HepG2 (cell line): Measurements from ENCODE around the gene ASCC2. TPM values are rescaled to one million over a fixed set of nuclear protein-coding genes. Genes with fewer than 3 reads are reported as not detected.

Experiments
- ATAC-seq: fragments of 200-7000 bp; cut with Tn5 transposase; 3 replicates; pipeline ENCODE4 v1.9.1; 2020; ENCODE audit warnings: mild to moderate bottlenecking, moderate library complexity
- Bru-seq: library from RNA; stranded (reverse); fragments of 400-500 nt; gene quantifications from one replicate; lab custom pipeline; 2021; lab: Mats Ljungman, UMichigan
- BruChase-seq, 2 experiments: library from RNA; stranded (reverse); fragments of 400-500 nt; gene quantifications; one replicate each; lab custom pipeline; 2021; lab: Mats Ljungman, UMichigan
- BruUV-seq: library from RNA; stranded (reverse); fragments of 400-500 nt; replicated peaks from 2 replicates; lab custom pipeline; 2021; lab: Mats Ljungman, UMichigan
- CTCF ChIA-PET: fragments of 300-600 bp; formaldehyde crosslinking; extraction: SDS; loops from one replicate; lab custom pipeline; 2021; ENCODE audit warnings: low total read pairs, inconsistent platforms, low intra/inter-chr PET ratio; lab: Yijun Ruan, JAX
- POLR2A ChIA-PET: fragments of 350-600 bp; sonication (Branson Sonifier 250); formaldehyde crosslinking; loops from one replicate; lab custom pipeline; 2020; ENCODE audit warnings: antibody characterized with exemption, inconsistent platforms; lab: Yijun Ruan, JAX
- DNase-seq: peaks from one replicate; pipeline ENCODE4 v3.0.0-alpha.2; 2015; ENCODE audit warnings: low spot score
- FAIRE-seq: peaks from 3 replicates; lab custom pipeline; 2011; peaks lifted over from hg19 to GRCh38; lab: Jason Lieb, UNC
- H2AFZ ChIP-seq: one replicate; pipeline ENCODE4 v1.6.1; 2011; ENCODE audit warnings: low read length, inconsistent platforms
- H3K27ac ChIP-seq: fragments of 300-600 bp; 3 replicates; pipeline ENCODE4 v1.8.0; 2011; ENCODE audit warnings: mixed run types, mild to moderate bottlenecking, mixed read lengths, low read length, inconsistent platforms; ENCODE audit not compliant: insufficient read depth; ENCODE audit errors: extremely low read length
- H3K27me3 ChIP-seq, 2 experiments: fragments of 200-600 bp in 1 of 2; 2 replicates in 1 of 2; 3 replicates in 1 of 2; pipeline versions ENCODE4 v1.6.0 to v1.8.0; 2011; ENCODE audit warnings: low read length in 2 of 2, mild to moderate bottlenecking in 2 of 2, moderate library complexity in 2 of 2, inconsistent platforms in 1 of 2; ENCODE audit not compliant: insufficient read depth in 2 of 2, control insufficient read depth in 1 of 2
- H3K36me3 ChIP-seq, 2 experiments: fragments of 200-600 bp in 1 of 2; replicated peaks in 1 of 2; 2 replicates in 1 of 2; 3 replicates in 1 of 2; pipeline versions ENCODE4 v1.5.1 to v1.8.0; 2011; ENCODE audit warnings: low read length in 2 of 2, inconsistent platforms in 1 of 2; ENCODE audit not compliant: insufficient read depth in 2 of 2, control insufficient read depth in 1 of 2
- H3K4me1 ChIP-seq: 2 replicates; pipeline ENCODE4 v1.5.1; 2012; ENCODE audit warnings: low read length, inconsistent platforms; ENCODE audit not compliant: insufficient read depth
- H3K4me2 ChIP-seq: 2 replicates; pipeline ENCODE4 v1.6.0; 2011; ENCODE audit warnings: low read depth, low read length, inconsistent platforms
- H3K4me3 ChIP-seq, 3 experiments: fragments of 200-600 bp in 1 of 3; sonication (generic), shearing (Covaris generic) in 1 of 3; replicated peaks in 1 of 3; 2 replicates each; pipeline ENCODE4 v1.5.1; 2011 to 2016; ENCODE audit warnings: low read length in 3 of 3, inconsistent platforms in 2 of 3, low read depth in 2 of 3, mild to moderate bottlenecking in 2 of 3, control low read depth in 1 of 3, mixed read lengths in 1 of 3; ENCODE audit not compliant: insufficient read depth in 1 of 3
- H3K79me2 ChIP-seq: one replicate; pipeline ENCODE4 v1.6.1; 2011; ENCODE audit warnings: low read length, inconsistent platforms; ENCODE audit not compliant: insufficient read depth
- H3K9ac ChIP-seq: 2 replicates; pipeline ENCODE4 v1.6.0; 2011; ENCODE audit warnings: mild to moderate bottlenecking, low read depth, low read length, inconsistent platforms; ENCODE audit not compliant: insufficient read depth
- H3K9me3 ChIP-seq: 2 replicates; pipeline ENCODE4 v1.5.1; 2012; ENCODE audit warnings: mild to moderate bottlenecking, low read length
- H4K20me1 ChIP-seq: 2 replicates; pipeline ENCODE4 v1.6.0; 2011; ENCODE audit warnings: inconsistent platforms, mild to moderate bottlenecking, low read length, moderate library complexity; ENCODE audit not compliant: insufficient read depth
- EED ChIP-seq: sonication (generic); formaldehyde crosslinking; IDR thresholded peaks from 2 replicates; pipeline ENCODE4 v1.5.0; 2020; ENCODE audit warnings: mild to moderate bottlenecking, missing genetic modification reagents
- FOXA1 ChIP-seq, 2 experiments: fragments of 450-650 bp in 1 of 2; sonication (generic) in 1 of 2; formaldehyde crosslinking in 1 of 2; IDR thresholded peaks; 2 replicates each; pipeline versions ENCODE4 v1.4.0 to v1.6.1; 2016 to 2020; ENCODE audit warnings: missing genetic modification reagents in 1 of 2
- HDAC1 ChIP-seq: sonication (generic); formaldehyde crosslinking; IDR thresholded peaks from 2 replicates; pipeline ENCODE4 v1.5.1; 2020; ENCODE audit warnings: mild to moderate bottlenecking, missing genetic modification reagents
- KAT8 ChIP-seq: IDR thresholded peaks from 2 replicates; pipeline ENCODE4 v1.6.1; 2016; ENCODE audit warnings: missing genetic modification reagents, missing compliant biosample characterization
- KDM2A ChIP-seq: sonication (generic); formaldehyde crosslinking; IDR thresholded peaks from 2 replicates; pipeline ENCODE4 v1.4.0; 2020; ENCODE audit warnings: low read depth, missing genetic modification reagents, borderline replicate concordance
- NFKB2 ChIP-seq: sonication (generic); formaldehyde crosslinking; IDR thresholded peaks from 2 replicates; pipeline ENCODE4 v1.4.0; 2020; ENCODE audit warnings: missing genetic modification reagents, borderline replicate concordance
- ZNF549 ChIP-seq: sonication (generic); formaldehyde crosslinking; IDR thresholded peaks from 2 replicates; pipeline ENCODE4 v1.5.0; 2020; ENCODE audit warnings: missing genetic modification reagents
- WGBS: methylation state at CpG from one replicate; pipeline ENCODE4 v1.1.6; 2017; ENCODE audit warnings: low lambda C conversion rate; 5-methylcytosine and 5-hydroxymethylcytosine counted together
- in situ Hi-C: cut with HindIII; loops from 2 replicates; pipeline ENCODE4 v1.10.0; 2017; ENCODE audit warnings: low pct_unique_long_range_greater_than_20kb; ENCODE audit not compliant: extremely low pct_ligation_motif_present
- intact Hi-C: fragments of 100-400 bp; cut with micrococcal nuclease; formaldehyde crosslinking; loops from one replicate; pipeline ENCODE4 v1.10.0; 2022; ENCODE audit not compliant: unreplicated experiment
- long read RNA-seq, 2 experiments: library from RNA in 1 of 2; library from polyadenylated mRNA in 1 of 2; stranded (forward) in 1 of 2; unstranded in 1 of 2; transcript quantifications; one replicate each; pipeline ENCODE4 v2.0.0, GENCODE V29; 2019 to 2022
- polyA minus RNA-seq, 3 experiments: library from RNA; depleted of rRNA, polyadenylated mRNA; stranded (reverse); fragments of >200 nt; gene quantifications; 2 replicates each; pipeline ENCODE4 v1.2.3, GENCODE V29; 2011; ENCODE audit warnings: low replicate concordance in 1 of 3
- polyA plus RNA-seq, 8 experiments: library from polyadenylated mRNA; depleted of rRNA in 3 of 8; stranded (reverse) in 7 of 8; unstranded in 1 of 8; fragments of >200 nt; fragmentation: Illumina TruSeq in 4 of 8; extraction: Trizol in 4 of 8; gene quantifications; 2 replicates each; pipeline versions ENCODE4 v1.2.1 to v1.2.3, GENCODE V29; 2011 to 2016; ENCODE audit warnings: low read depth in 4 of 8, missing spikeins in 1 of 8, mixed read lengths in 1 of 8; ENCODE audit not compliant: insufficient read depth in 1 of 8
- total RNA-seq, 5 experiments: library from RNA; depleted of rRNA; stranded (reverse); fragments of >200 nt; fragmentation: Illumina TruSeq; extraction: Trizol; gene quantifications; 2 replicates each; pipeline ENCODE4 v1.2.3, GENCODE V29; 2016; ENCODE audit warnings: low read depth in 1 of 5
- TF ChIP-seq, protein P1 (sequence below): sonication (generic); formaldehyde crosslinking; IDR thresholded peaks from 2 replicates; pipeline ENCODE4 v1.4.0; 2020; ENCODE audit warnings: missing genetic modification reagents

ASCC2 gene, protein sequence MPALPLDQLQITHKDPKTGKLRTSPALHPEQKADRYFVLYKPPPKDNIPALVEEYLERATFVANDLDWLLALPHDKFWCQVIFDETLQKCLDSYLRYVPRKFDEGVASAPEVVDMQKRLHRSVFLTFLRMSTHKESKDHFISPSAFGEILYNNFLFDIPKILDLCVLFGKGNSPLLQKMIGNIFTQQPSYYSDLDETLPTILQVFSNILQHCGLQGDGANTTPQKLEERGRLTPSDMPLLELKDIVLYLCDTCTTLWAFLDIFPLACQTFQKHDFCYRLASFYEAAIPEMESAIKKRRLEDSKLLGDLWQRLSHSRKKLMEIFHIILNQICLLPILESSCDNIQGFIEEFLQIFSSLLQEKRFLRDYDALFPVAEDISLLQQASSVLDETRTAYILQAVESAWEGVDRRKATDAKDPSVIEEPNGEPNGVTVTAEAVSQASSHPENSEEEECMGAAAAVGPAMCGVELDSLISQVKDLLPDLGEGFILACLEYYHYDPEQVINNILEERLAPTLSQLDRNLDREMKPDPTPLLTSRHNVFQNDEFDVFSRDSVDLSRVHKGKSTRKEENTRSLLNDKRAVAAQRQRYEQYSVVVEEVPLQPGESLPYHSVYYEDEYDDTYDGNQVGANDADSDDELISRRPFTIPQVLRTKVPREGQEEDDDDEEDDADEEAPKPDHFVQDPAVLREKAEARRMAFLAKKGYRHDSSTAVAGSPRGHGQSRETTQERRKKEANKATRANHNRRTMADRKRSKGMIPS
- 24.3 and 26.3 TPM in 2 replicates for total RNA-seq (2016; rRNA removed; fragmentation: Illumina TruSeq; extraction: Trizol)
- total RNA-seq (2016; cell fraction: cytosol; rRNA removed; fragmentation: Illumina TruSeq; extraction: Trizol; ENCODE audit: low read depth) = 17.6 and 18.6 TPM in 2 replicates
- total RNA-seq (2016; cell fraction: insoluble cytoplasmic fraction; rRNA removed; fragmentation: Illumina TruSeq; extraction: Trizol) = 22.7 and 27.6 TPM in 2 replicates
- 25.1 and 25.9 TPM in 2 replicates for total RNA-seq (2016; cell fraction: membrane; rRNA removed; fragmentation: Illumina TruSeq; extraction: Trizol)
- total RNA-seq (2016; cell fraction: nucleus; rRNA removed; fragmentation: Illumina TruSeq; extraction: Trizol) = 25.8 and 29.0 TPM in 2 replicates
- polyA plus RNA-seq (2011; rRNA removed) = 26.2 and 29.9 TPM in 2 replicates
- polyA plus RNA-seq (2011; cell fraction: cytosol; rRNA removed) = 17.5 and 19.1 TPM in 2 replicates
- 43.6 and 44.8 TPM in 2 replicates for polyA plus RNA-seq (2011; cell fraction: nucleus; rRNA removed)
- 21.1 and 26.8 TPM in 2 replicates for polyA plus RNA-seq (2012)
- polyA plus RNA-seq (2016; cell fraction: cytosol; fragmentation: Illumina TruSeq; extraction: Trizol; ENCODE audit: low read depth) = 18.0 and 18.4 TPM in 2 replicates
- polyA plus RNA-seq (2016; cell fraction: insoluble cytoplasmic fraction; fragmentation: Illumina TruSeq; extraction: Trizol; ENCODE audit: low read depth) = 35.0 and 42.8 TPM in 2 replicates
- 25.5 and 26.7 TPM in 2 replicates for polyA plus RNA-seq (2016; cell fraction: membrane; fragmentation: Illumina TruSeq; extraction: Trizol; ENCODE audit: low read depth)
- 59.5 and 59.7 TPM in 2 replicates for polyA plus RNA-seq (2016; cell fraction: nucleus; fragmentation: Illumina TruSeq; extraction: Trizol; ENCODE audit: insufficient read depth, low read depth)
- polyA minus RNA-seq (2011; rRNA and poly(A)+ RNA removed; ENCODE audit: low replicate concordance) = 45.5 and 76.2 TPM in 2 replicates
- 17.1 and 17.2 TPM in 2 replicates for polyA minus RNA-seq (2011; cell fraction: cytosol; rRNA and poly(A)+ RNA removed)
- polyA minus RNA-seq (2011; cell fraction: nucleus; rRNA and poly(A)+ RNA removed) = 38.6 and 40.3 TPM in 2 replicates
- Bru-seq, nascent RNA = percentile 64 among the genes with signal in this experiment
- BruChase-seq, experiment 1, labeled RNA remaining after a 6-hour chase = percentile 66 among the genes with signal in this experiment
- BruChase-seq, experiment 2, labeled RNA remaining after a 2-hour chase = percentile 68 among the genes with signal in this experiment
- long read RNA-seq, experiment 1, transcript ASCC2-202 (21 exons, 2,823 nt) = major isoform, 5 of 18 reads
- long read RNA-seq, experiment 1, partial matches to known transcripts = 5 of 18 reads
- long read RNA-seq, experiment 1, other reads (novel, unspliced or antisense) = 4 of 18 reads
- long read RNA-seq, experiment 2, transcript ASCC2-202 (21 exons, 2,823 nt) = major isoform, 15 of 61 reads
- long read RNA-seq, experiment 2, transcript ASCC2-201 (20 exons, 2,793 nt) = minor isoform, 12 of 61 reads
- long read RNA-seq, experiment 2, partial matches to known transcripts = 20 of 61 reads
- long read RNA-seq, experiment 2, other reads (novel, unspliced or antisense) = 14 of 61 reads

DNA sequence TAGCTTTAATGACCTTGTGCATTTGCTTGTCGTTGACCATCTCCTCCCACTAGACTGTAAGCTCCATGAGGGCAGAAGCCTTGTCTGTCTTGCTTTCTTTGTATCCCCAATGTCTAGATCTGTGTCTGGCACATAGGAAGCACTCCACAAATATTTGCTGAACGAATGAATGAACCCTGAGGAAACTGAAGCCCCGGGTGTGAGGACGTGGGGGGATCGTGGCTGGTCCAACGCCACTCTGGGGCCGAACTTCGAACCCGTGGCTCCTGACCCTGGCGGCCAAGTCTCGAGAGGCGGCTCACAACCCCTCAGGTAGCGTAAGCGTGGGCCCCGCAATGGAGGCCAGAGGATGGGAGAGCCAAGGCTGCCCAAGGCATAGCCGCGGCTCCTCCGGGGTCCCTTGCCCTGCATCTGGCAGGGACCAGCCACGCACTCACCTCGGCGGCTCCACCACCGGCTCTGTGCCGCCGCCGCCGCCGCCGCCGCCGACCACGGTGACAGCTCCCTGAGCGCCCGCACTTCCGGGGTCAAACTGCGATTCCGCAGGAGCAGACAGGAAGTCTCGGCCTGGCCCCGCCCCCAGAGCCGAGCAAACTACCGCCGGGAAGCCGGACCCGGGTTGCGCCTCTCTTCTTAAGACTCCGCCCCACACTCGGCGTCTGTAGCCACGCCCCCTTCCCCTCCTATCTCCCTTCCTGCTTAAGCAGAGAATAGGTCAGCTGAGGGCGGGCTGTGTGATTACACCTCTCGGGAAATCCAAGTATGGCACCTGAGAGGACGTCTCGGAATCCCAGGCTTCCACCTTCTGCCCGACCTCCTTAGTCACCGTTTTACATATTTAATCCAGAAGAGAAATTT lies at the start of gene ASCC2:
TSS of gene ASCC2 (minus strand) at position 534 of the 858 bp plus-strand sequence. CDS start 5,949 bp downstream, outside the sequence.
- CTCF ChIA-PET = no interaction called here
- peak within 1 kb of the TSS; percentile 52 for H3K27ac ChIP-seq
- peak; percentile 93 for FAIRE-seq
- in situ Hi-C loops (no loop called here), intact Hi-C loops (loop anchor here (1.0 kb wide), 1 partner anchor 72 kb away; no protein-coding TSS in a partner anchor)
- DNase-seq = peak; percentile 96
- H4K20me1 ChIP-seq = no peaks in the 10 kb centered on the region
- POLR2A ChIA-PET = interaction anchor here (0.5 to 2.0 kb wide), 13 partner anchors 9 to 499 kb away, joined by 3 to 10 read pairs (median 3); partner anchors contain the start of genes MTMR3, UQCR10 and ZMAT5
- H2AFZ ChIP-seq = peak within 1 kb of the TSS; percentile 68
- H3K4me3 ChIP-seq = peak within 1 kb of the TSS; percentile 65 to 96 (median 82)
- H3K9me3 ChIP-seq = no peaks in the 10 kb centered on the region
- H3K27me3 ChIP-seq = no peaks in the 10 kb centered on the region; a peak in 2 of 5 replicates
- H3K36me3 ChIP-seq = peaks cover 2 to 6% of the 10 kb centered on the region in 2 experiments; a peak in 3 of 5 replicates
- peak; percentile 96 for ATAC-seq
- BruUV-seq = TSS peak; percentile 68
- WGBS = 0% methylated on average over 14 of the region's 54 CpGs
- peak within 1 kb of the TSS; percentile 68 for H3K9ac ChIP-seq
- H3K4me1 ChIP-seq = peaks cover 39% of the 10 kb centered on the region
- H3K79me2 ChIP-seq = peaks cover 14% of the 10 kb centered on the region
- H3K4me2 ChIP-seq = peak within 1 kb of the TSS; percentile 92
- TF ChIP-seq NFKB2 (peak; percentile 77; the same call in 1 of the 2 replicates), KAT8 (CRISPR knock-in tag) (peak; percentile 94), FOXA1 (IDR thresholded peaks at IDR 0.05) (no peak), FOXA1 (CRISPR knock-in tag; IDR thresholded peaks at IDR 0.05) (no peak), KDM2A (CRISPR knock-in tag) (peak; percentile 78), HDAC1 (CRISPR knock-in tag) (peak; percentile 85), EED (0 out of 2 replicates have a peak, but pooled peaks have one; percentile 11), ZNF549 (0 out of 2 replicates have a peak, but pooled peaks have one; percentile 32)
- TF ChIP-seq, protein P1, sequence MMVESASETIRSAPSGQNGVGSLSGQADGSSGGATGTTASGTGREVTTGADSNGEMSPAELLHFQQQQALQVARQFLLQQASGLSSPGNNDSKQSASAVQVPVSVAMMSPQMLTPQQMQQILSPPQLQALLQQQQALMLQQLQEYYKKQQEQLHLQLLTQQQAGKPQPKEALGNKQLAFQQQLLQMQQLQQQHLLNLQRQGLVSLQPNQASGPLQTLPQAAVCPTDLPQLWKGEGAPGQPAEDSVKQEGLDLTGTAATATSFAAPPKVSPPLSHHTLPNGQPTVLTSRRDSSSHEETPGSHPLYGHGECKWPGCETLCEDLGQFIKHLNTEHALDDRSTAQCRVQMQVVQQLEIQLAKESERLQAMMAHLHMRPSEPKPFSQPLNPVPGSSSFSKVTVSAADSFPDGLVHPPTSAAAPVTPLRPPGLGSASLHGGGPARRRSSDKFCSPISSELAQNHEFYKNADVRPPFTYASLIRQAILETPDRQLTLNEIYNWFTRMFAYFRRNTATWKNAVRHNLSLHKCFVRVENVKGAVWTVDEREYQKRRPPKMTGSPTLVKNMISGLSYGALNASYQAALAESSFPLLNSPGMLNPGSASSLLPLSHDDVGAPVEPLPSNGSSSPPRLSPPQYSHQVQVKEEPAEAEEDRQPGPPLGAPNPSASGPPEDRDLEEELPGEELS (CRISPR knock-in tag) = peak; percentile 49
